Stimulated activated CD8-positive, alpha-beta memory T cell treated with anti-CD3 and anti-CD28 coated beads, Interleukin-4, amount 100 ng/mL, for 4 hours (primary cell): ENCODE measurements around the gene TMEM250.
A peak's percentile ranks its signal among the peaks of the same experiment; 100 is the strongest.

ENCODE experiments used
- DNase-seq, 2 donors: peaks; one replicate each; pipeline ENCODE4 v3.0.0-alpha.2; 2020; ENCODE audit warnings: low read depth in 2 of 2, low spot score in 1 of 2

TMEM250 gene

DNA sequence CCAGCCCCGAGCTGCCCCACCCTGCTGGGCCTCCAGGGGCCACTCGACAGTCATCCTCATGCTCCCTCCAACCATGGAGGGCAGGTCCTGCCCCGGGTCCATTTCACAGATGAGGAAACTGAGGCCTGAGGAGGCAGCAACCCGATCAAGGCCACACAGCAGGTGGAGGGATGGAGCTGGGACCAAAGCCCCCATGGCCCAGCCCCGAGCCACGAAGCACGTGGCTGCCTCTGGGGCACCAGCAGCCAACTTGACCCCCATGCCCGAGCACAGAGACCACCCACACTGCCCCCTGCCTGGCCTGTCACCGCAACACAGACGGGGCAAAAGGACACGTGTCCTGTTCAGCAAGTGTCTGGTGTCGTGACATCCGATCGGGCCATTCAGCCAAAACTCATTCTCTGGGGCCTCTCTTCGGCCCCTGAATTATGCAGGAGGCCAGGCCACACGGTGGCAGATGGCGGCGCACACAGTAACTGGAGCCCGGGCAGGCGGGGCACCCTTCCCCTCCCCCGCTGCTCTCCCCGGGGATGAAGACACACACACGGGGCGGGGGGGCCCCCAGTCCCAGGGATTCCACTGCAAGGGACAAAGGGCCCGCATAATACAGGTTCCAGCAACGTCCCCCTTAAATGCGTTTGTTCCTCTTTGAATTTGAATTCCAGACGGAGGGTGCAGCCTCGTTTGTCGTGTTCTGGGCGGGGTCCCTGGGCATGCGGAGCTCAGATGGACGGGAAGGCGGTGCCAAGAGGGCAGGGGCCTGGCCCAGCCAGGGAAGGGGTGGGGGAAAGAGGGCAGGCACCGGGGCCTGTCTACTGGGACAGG, 29.4 kb upstream of the TMEM250 start:
- no peak for DNase-seq

DNA sequence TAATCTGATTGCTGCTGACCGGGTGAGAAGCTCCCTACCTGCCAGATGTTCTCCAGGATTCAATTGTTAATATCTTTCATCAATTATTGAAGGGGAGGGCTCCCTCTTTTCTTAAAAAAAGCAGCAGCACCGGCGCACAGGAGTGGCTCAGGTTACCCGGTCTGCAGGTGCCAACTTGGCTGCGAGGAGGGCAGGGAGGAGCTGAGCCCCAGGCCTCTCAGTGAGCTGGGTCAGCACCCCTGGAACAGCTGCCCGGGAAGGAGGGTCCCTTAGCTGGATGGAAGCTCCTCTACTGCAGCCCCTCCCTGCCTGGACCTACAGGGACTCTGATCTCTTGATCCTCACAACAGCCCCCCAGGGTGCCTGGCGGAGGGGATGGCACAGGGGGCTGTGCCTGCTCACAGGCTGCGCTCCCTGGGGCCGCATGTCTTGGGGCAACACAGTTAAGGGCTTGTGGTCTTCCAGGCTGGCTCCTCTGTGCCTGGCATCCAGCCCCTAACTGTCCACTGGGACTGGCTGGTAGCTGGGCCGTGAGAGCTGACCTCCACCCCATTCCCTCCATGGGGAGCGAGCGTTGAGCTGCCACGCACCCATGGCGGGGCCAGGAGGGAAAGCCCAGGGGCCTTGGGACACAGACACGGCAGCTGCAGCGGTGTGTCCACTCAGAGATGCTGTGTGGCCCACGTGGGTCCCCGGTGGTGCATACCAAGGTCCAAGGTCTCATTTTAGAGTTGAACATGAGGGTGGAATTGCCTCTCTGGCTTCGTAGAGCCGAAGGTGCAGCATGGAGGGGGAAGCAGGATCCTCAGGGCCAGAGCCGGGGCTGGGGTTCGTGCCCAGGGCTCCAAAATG, 28.6 kb upstream of the TMEM250 start:
- DNase-seq, result no peak

GRCh38 chr9:136146126-136147037, 27.7 kb upstream of the TMEM250 start:
- no peak for DNase-seq

DNA sequence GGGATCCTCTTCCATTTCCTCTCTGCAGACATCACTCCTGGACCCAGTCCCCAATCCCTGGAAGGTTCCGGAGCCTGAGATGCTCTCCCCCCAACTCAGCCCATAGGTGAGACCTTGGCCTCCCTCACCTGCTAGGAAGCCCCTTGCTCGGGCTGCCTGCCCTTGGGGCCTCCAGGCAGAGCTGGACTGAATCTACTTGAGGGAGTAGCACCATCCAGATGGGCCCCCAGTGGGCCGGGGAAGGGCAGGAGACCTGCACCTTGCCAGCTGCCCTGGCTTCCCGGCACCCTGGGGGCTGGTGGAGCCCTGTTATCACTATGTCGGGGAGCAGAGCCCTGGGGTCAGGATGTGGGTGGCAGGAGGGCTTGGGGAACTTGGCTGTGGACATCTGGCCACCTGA, 26.9 kb upstream of the TMEM250 start:
- no peak for DNase-seq

DNA sequence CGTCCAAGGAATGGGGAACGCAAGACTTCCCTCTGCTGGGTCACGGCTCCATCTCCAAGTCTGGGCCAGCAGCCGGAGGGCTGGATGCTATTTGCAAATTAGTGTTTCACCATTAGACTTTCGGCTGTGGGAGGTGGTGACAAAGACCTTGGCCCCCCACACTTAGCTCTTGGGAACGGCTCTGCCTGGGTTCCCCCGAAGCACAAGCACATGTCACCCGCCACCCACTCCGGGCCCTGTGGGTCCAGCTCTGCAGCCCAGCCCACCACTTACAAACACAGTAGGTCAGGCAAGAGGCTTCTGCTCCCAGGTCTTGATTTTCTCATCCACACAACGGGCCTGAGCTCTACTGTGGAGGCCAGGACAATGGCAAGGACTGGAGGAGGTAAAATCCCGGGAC, 25.8 kb upstream of the TMEM250 start:
- no peak for DNase-seq

DNA sequence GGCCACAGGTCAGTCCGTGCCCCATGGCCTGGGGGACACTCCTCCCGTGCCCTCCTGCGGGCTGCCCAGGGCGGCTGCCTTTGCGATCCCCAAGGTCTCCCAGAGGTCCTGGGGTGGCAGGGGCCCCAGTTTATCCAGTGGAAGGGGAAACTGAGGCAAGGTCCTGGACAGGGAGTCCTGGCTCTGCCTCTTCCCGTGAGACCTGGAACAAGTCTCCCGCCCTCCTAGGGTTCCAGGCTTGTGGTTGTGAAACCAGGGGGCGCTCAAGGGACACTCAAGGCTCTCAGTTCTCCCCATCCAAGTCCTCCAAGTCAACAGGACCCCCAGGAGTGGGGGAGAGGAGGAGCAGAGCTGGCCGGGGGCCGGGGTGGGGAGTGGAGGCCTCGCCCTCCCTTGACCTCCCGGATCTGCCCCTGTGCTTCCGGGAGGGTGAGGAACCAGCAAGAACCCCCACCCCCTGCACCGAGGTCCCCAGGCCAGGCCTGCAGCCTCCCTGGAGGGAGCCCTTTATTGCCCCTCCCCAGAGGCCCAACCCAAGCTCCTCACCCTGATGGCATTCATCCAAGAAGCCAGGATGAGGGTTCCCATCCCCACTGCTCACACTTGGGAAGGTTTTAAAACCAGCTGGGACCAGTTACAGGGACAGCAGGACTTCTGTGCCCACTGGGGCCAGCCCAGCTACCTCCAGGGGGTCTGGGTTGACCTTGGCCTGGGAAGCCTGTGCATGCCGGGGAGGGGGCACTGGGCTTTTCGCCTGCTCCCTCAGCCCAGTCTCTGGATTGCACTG, 24.7 kb upstream of the TMEM250 start:
- DNase-seq, result no peak

DNA sequence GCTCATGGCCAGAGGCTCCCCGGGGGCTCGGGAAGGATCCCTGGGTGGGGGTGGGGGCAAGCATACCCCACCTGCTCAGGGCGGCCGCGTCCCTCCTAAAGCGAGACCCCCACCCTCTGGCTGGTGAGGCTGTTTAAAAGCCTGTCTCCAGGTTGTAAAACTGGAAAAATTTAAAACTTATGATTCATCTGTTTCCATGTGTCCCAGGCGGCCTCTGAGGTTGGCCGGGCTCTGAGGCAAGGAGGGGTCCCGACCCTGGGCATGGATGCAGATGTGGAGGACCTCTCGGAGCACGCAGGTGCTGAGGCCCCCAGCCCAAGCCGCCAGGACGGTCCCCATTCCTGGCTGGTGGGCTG, 24.2 kb upstream of the TMEM250 start:
- DNase-seq, result no peak

DNA sequence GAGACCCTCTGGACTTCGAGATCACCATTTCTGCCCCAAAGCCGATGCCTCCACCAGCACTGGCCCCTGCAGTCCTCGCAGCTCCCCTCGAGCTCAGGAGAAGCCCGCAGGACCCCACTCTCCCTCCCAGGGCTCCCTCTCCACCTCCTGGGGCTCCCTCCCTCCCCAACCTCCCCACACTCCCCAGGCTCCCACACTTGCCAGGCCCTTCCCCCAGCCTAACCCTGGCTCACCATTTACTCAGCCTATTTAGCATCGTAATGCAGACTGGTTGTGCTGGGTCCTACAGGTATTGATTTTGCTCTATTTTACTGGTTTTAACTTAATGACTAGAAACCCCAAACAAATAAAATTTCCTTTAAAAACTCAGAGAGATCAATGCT, 23.7 kb upstream of the TMEM250 start:
- DNase-seq, result no peak

DNA sequence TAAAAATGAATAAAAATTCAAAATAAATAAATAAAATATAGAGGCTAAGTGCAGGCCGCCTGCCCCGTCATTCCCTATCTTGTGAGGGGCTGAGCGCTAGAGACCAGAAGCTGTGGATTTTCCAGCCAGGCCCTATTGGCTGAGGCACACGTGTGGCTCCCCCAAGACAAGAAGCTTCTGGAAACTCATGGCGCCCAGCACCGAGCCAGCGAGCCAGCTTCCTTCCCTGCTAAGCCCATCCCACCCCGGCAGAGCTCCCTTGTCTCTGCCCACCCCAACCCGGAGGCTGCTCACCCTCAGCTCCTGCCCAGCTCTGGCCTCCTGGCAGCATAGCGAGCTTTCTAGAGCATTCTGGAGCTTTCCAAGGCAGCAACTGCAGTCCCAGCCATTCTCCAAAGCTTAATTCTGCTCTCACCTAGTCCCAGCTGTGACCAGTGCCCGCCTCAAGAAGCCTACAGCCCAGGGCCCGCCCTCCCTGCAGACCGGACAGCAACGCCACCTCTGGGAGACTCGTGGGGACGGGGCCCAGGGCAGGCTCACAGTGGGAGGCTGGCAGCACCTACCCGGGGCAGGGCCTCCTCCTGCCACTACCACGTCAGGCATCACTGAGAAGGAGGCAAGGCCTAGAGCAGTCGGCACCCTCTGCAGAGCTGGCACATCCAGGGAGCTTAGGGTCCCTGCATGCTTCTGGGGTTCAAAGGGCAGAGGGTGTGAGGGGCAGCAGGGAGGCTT, 23.2 kb upstream of the TMEM250 start:
- DNase-seq, result no peak

GRCh38 chr9:136140966-136141365, 22.3 kb upstream of the TMEM250 start:
- DNase-seq, result no peak

DNA sequence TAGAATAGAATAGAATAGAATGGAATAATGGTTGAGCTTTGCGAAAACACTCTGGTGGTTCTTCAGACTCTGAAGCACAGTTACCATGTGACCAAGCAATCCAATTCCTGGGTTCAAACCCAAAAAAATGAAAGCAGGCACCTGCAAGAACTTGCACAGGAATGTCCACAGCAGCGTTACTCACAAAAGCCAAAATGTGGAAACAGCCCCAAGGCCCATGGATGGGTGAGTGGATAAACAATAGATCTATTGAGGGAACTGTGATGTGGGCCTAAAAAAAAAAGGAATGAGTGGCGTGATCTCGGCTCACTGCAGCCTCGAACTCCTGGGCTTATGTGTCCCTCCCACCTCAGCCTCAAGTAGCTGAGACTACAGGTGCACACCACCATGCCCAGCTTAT, 21.4 kb upstream of the TMEM250 start:
- no peak for DNase-seq

DNA sequence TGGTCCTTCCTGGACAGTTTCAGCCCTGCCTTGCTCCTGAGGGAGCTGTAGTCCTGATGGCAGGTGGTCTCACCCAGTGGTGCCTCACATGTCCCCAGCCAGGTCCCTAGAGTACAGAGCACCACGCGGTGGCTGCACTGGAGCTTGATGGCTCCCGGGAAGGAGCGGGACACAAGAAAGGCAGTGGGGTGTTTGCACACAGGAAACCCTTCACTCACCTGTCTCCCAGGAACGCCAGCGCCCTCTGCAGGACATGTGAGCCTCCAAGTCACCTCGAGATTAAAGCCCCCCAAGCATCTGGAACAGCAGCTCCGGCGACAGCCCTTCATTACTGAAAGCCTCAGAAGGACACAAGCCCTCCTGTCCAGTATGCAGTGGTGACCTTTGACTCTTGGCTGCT, 19.9 kb upstream of the TMEM250 start:
- peak in 1 of 2 donors; percentile 14 for DNase-seq

DNA sequence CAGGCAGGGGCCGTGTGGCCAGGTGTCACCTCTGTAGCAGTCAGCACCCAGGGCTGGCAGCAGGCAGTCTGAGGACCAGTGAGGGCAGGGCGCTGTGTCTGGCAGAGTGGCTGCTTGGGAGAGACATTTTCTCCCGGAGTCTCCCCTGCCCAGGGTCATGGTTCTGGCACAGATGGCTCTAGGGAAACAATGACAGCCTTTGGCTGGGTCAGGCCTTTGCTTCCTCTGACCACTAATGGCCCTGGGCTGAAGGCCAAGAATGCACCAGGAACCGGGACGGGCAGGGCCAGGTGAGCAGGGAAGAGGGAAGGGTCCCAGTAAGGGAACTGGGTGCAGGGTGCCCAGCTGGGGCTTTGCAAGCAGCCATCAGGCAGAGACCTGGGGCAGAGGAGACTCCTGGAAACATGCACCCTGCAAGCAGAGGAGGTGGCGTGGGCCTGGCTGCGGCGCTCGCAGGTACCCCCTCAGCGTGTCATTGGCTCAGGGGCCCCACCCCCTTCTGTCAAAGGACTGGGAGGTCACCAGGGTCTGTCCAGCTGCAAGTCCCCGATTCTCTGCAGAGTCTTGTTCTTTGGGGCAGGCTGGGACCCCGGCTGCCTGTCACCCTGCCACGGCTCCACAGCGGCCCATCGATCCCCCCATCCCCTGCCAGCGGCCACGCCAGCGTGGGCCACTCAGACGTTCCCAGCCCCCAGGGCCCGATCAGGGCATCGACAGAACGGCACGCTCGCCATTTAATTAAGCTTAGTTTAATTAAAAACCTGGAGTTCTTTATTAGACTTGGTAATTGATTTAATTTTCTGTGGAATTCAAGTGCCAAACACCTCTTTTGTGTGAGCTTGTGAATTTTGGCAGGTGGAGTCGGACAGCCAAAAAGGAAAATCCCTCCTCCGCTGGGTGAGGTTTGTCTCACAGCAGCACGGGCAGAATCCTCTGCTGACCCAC, 18.9 kb upstream of the TMEM250 start:
- DNase-seq, result no peak

GRCh38 chr9:136136127-136136925, 17.7 kb upstream of the TMEM250 start:
- DNase-seq, result no peak

- no peak for DNase-seq
These were observed 16.9 kb upstream of the TMEM250 start for GRCh38 chr9:136135326-136136126.

DNA sequence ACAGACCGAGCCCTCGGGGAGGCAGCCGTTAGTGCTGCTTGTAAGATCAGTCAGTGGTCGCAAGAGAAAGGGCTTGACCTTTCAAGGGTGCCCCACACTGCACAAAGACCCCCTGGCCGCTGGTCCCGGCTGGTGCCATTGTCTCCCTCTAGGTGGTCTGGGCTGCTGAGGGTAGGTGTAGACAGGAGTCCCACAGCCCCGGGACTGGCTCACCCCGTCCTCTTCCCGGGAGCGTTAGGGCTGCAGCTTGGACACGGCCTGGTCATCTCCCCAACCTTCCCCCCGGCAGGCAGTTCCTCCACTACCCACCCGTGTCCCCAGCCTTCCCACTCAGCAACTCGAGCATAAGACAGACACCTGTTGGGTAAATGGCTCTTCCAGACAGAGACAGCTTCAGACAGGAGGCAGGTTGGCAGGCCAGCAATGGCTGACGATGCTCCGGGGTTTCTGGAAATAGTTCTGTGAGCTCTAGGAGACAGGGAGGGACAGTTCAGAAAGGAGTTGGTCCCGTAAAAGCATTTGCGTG, 15.3 kb upstream of the TMEM250 start:
- DNase-seq, result no peak
